Keratinocyte (primary cell): ENCODE results near the gene LHX3. TPM values are rescaled to one million over a fixed set of nuclear protein-coding genes. Genes with fewer than 3 reads are reported as not detected.

Experiments
- DNase-seq: peaks from one replicate; pipeline ENCODE4 v3.0.0-alpha.2; 2011; ENCODE audit warnings: low read depth, missing footprints, low spot score
- FAIRE-seq: peaks from 2 replicates; lab custom pipeline; 2011; peaks lifted over from hg19 to GRCh38; lab: Jason Lieb, UNC
- H2AFZ ChIP-seq: 2 replicates; pipeline ENCODE4 v1.6.0; 2012; ENCODE audit warnings: low read length, control low read depth, inconsistent platforms; ENCODE audit not compliant: control insufficient read depth
- H3K27ac ChIP-seq: 2 replicates; pipeline ENCODE4 v1.5.1; 2011; ENCODE audit warnings: low read length; ENCODE audit not compliant: control insufficient read depth, insufficient read depth
- H3K27me3 ChIP-seq: 3 replicates; pipeline ENCODE4 v1.6.0; 2011; ENCODE audit warnings: low read length; ENCODE audit not compliant: control insufficient read depth, insufficient read depth; ENCODE audit errors: extremely low read depth
- H3K36me3 ChIP-seq, 2 experiments: 2 replicates in 1 of 2; 3 replicates in 1 of 2; pipeline ENCODE4 v1.5.1; 2011; ENCODE audit warnings: low read length in 2 of 2, mild to moderate bottlenecking in 1 of 2; ENCODE audit not compliant: control insufficient read depth in 2 of 2, insufficient read depth in 2 of 2; ENCODE audit errors: extremely low read depth in 1 of 2
- H3K4me1 ChIP-seq: 3 replicates; pipeline ENCODE4 v1.5.1; 2011; ENCODE audit warnings: low read length; ENCODE audit not compliant: control insufficient read depth, insufficient read depth; ENCODE audit errors: extremely low read depth
- H3K4me2 ChIP-seq: 3 replicates; pipeline ENCODE4 v1.6.0; 2011; ENCODE audit warnings: low read depth, low read length; ENCODE audit not compliant: control insufficient read depth, insufficient read depth; ENCODE audit errors: extremely low read depth
- H3K4me3 ChIP-seq, 3 experiments: fragments of 200-600 bp in 1 of 3; sonication (generic) in 1 of 3; 2 replicates in 2 of 3; 3 replicates in 1 of 3; pipeline ENCODE4 v1.5.1; 2011 to 2016; ENCODE audit warnings: low read length in 3 of 3, mild to moderate bottlenecking in 3 of 3, control low read depth in 2 of 3, inconsistent platforms in 1 of 3, low read depth in 1 of 3, mixed read lengths in 1 of 3, mixed run types in 1 of 3, moderate library complexity in 1 of 3; ENCODE audit not compliant: control insufficient read depth in 2 of 3, insufficient read depth in 2 of 3; ENCODE audit errors: extremely low read depth in 1 of 3
- H3K79me2 ChIP-seq: 2 replicates; pipeline ENCODE4 v1.6.0; 2012; ENCODE audit warnings: low read length; ENCODE audit not compliant: control insufficient read depth, insufficient read depth
- H3K9ac ChIP-seq: 3 replicates; pipeline ENCODE4 v1.6.0; 2011; ENCODE audit warnings: low read length; ENCODE audit not compliant: control insufficient read depth, insufficient read depth; ENCODE audit errors: extremely low read depth
- H3K9me1 ChIP-seq: 3 replicates; pipeline ENCODE4 v1.6.0; 2011; ENCODE audit warnings: low read length; ENCODE audit not compliant: control insufficient read depth, insufficient read depth; ENCODE audit errors: extremely low read depth
- H3K9me3 ChIP-seq: 2 replicates; pipeline ENCODE4 v1.5.1; 2012; ENCODE audit warnings: low read depth, low read length; ENCODE audit not compliant: control insufficient read depth
- H4K20me1 ChIP-seq: 3 replicates; pipeline ENCODE4 v1.6.0; 2011; ENCODE audit warnings: low read length; ENCODE audit not compliant: control insufficient read depth, insufficient read depth; ENCODE audit errors: extremely low read depth
- EZH2 ChIP-seq: IDR thresholded peaks from one replicate; pipeline ENCODE4 v1.6.1; 2012; ENCODE audit warnings: inconsistent platforms, mild to moderate bottlenecking, low read length, moderate library complexity
- dilution Hi-C: fragments of 300-500 bp; cut with MboI; formaldehyde crosslinking; loops from one replicate; pipeline ENCODE4 v1.7.0; 2020; ENCODE audit warnings: low sequenced_read_pairs; ENCODE audit not compliant: extremely low pct_ligation_motif_present
- polyA plus RNA-seq, 5 experiments: library from polyadenylated mRNA; depleted of rRNA in 3 of 5; stranded (reverse) in 3 of 5; stranded (forward) in 1 of 5; unstranded in 1 of 5; fragments of >200 nt; gene quantifications; 1 replicate in 1 of 5; 2 replicates in 3 of 5; 3 replicates in 1 of 5; pipeline versions ENCODE4 v1.2.1 to v1.2.3, GENCODE V29; 2011 to 2012; ENCODE audit warnings: missing spikeins in 2 of 5, low read depth in 1 of 5, low replicate concordance in 1 of 5
- TF ChIP-seq, protein P1 (sequence below), 3 experiments: IDR thresholded peaks in 1 of 3; conservative IDR thresholded peaks in 1 of 3; optimal IDR thresholded peaks in 1 of 3; 2 replicates in 2 of 3; 3 replicates in 1 of 3; pipeline versions ENCODE3 to v1.5.1; 2011; ENCODE audit warnings: low read length in 3 of 3, mild to moderate bottlenecking in 3 of 3, moderate library complexity in 2 of 3, control low read depth in 1 of 3, inconsistent platforms in 1 of 3; ENCODE audit not compliant: insufficient read depth in 2 of 3; ENCODE audit errors: extremely low read depth in 1 of 3

Gene LHX3
- polyA plus RNA-seq, 1 donor (not counting 4 experiments of a cell fraction or from before 2014, with no cell fraction given): not detected

DNA sequence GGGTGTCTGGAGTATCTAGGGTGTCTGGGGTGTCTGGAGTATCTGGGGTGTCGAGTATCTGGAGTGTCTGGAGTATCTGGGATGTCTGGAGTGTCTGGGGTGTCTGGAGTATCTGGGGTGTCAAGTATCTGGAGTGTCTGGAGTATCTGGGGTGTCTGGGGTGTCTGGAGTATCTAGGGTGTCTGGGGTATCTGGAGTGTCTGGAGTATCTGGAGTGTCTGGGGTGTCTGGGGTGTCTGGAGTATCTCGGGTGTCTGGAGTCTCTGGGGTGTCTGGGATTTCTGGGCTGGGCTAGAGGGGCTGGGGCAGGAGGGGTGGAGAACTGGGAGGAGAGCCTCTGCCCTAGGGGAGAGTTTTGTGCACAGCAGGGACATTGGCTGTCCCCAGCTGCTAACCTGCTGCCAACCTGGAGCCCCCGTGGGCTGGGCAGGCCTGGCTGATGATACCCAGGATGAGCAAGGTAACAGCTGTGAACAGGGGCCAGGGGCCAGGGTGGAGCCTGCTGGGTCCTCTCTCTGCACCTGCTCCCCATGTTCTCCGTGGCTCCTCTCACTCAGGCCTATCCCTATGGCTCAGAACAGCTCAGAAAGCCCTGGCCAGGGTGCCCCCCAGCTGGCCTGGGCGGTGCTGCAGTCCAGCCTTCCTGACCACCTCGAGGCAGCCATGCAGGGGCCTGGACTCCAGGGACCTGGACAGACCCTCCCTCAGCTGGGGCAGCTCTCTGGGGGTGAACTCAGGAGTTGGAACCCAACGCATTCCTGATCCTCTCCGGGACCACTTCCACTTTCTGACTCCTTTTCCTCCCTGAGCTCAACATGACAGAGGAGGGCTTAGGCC is 29.9 kb downstream of the LHX3 start:
- DNase-seq (no peak), FAIRE-seq (no peak)
- Histone ChIP-seq H3K4me1 (no peaks in the 10 kb centered on the region), H3K27ac (no peak overlapping the region), H3K36me3 (no peaks in the 10 kb centered on the region), H2AFZ (no peak overlapping the region), H3K9ac (no peak overlapping the region), H3K27me3 (peaks cover 15% of the 10 kb centered on the region), H3K4me2 (no peak overlapping the region), H3K4me3 (no peak overlapping the region), H3K79me2 (no peaks in the 10 kb centered on the region), H3K9me3 (no peaks in the 10 kb centered on the region), H3K9me1 (no peaks in the 10 kb centered on the region), H4K20me1 (no peaks in the 10 kb centered on the region)
- dilution Hi-C loops: no loop called here
- TF ChIP-seq EZH2: no peak
- TF ChIP-seq, protein P1, sequence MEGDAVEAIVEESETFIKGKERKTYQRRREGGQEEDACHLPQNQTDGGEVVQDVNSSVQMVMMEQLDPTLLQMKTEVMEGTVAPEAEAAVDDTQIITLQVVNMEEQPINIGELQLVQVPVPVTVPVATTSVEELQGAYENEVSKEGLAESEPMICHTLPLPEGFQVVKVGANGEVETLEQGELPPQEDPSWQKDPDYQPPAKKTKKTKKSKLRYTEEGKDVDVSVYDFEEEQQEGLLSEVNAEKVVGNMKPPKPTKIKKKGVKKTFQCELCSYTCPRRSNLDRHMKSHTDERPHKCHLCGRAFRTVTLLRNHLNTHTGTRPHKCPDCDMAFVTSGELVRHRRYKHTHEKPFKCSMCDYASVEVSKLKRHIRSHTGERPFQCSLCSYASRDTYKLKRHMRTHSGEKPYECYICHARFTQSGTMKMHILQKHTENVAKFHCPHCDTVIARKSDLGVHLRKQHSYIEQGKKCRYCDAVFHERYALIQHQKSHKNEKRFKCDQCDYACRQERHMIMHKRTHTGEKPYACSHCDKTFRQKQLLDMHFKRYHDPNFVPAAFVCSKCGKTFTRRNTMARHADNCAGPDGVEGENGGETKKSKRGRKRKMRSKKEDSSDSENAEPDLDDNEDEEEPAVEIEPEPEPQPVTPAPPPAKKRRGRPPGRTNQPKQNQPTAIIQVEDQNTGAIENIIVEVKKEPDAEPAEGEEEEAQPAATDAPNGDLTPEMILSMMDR (optimal IDR thresholded peaks at IDR 0.05 in 1 of 3, IDR thresholded peaks at IDR 0.05 in 1 of 3, conservative IDR thresholded peaks at IDR 0.05 in 1 of 3; ENCODE audit: extremely low read depth in 1 of 3, insufficient read depth in 2 of 3, low read length in 3 of 3): no peak

- peaks cover 16% of the 10 kb centered on the region for H3K27me3 ChIP-seq
- DNase-seq: no peak
Observed at GRCh38 chr9:136173648-136174290, 31.2 kb downstream of the LHX3 start.

More at GRCh38 chr9:136173648-136174290, 31.2 kb downstream of the LHX3 start:
- no peaks in the 10 kb centered on the region for H3K9me3 ChIP-seq
- no peaks in the 10 kb centered on the region for H3K4me1 ChIP-seq
- no peak overlapping the region for H3K4me3 ChIP-seq
- no peaks in the 10 kb centered on the region for H3K9me1 ChIP-seq
- no peak overlapping the region for H3K27ac ChIP-seq
- TF ChIP-seq, protein P1 (optimal IDR thresholded peaks at IDR 0.05 in 1 of 3, IDR thresholded peaks at IDR 0.05 in 1 of 3, conservative IDR thresholded peaks at IDR 0.05 in 1 of 3; ENCODE audit: extremely low read depth in 1 of 3, insufficient read depth in 2 of 3, low read length in 3 of 3): no peak
- TF ChIP-seq EZH2: no peak
- no peaks in the 10 kb centered on the region for H3K36me3 ChIP-seq
- dilution Hi-C loops: no loop called here
- no peaks in the 10 kb centered on the region for H3K79me2 ChIP-seq
- no peak for FAIRE-seq
- no peak overlapping the region for H3K4me2 ChIP-seq
- no peaks in the 10 kb centered on the region for H4K20me1 ChIP-seq
- no peak overlapping the region for H2AFZ ChIP-seq
- H3K9ac ChIP-seq: no peak overlapping the region
